Tibial artery (tissue), 4 donors: ENCODE measurements around the gene PROSER1.

Experiments
- DNase-seq, 2 donors: peaks; one replicate each; pipeline ENCODE4 v3.0.0-alpha.2; 2019
- H3K27ac ChIP-seq, 2 donors: fragments of 200-600 bp; sonication (generic) in 1 of 2; 1 replicate in 1 of 2; 2 replicates in 1 of 2; pipeline ENCODE4 v1.5.1; 2018 to 2019; ENCODE audit warnings: mild to moderate bottlenecking in 1 of 2
- H3K27me3 ChIP-seq, 2 donors: fragments of 200-600 bp; sonication (generic) in 1 of 2; one replicate each; pipeline versions ENCODE4 v1.5.1 to v1.6.0; 2016 to 2019
- H3K36me3 ChIP-seq, 3 donors: fragments of 200-600 bp; sonication (generic) in 2 of 3; one replicate each; pipeline ENCODE4 v1.5.1; 2016 to 2019; ENCODE audit warnings: mild to moderate bottlenecking in 2 of 3
- H3K4me1 ChIP-seq, 4 donors: fragments of 200-600 bp; sonication (generic) in 2 of 4; 1 replicate in 3 of 4; 2 replicates in 1 of 4; pipeline ENCODE4 v1.5.1; 2016 to 2019
- H3K4me3 ChIP-seq, 2 donors: fragments of 200-600 bp; sonication (generic) in 1 of 2; 1 replicate in 1 of 2; 2 replicates in 1 of 2; pipeline ENCODE4 v1.5.1; 2018 to 2019; ENCODE audit warnings: mild to moderate bottlenecking in 2 of 2
- H3K9me3 ChIP-seq, 3 donors: fragments of 200-600 bp; sonication (generic) in 1 of 3; one replicate each; pipeline ENCODE4 v1.5.1; 2016 to 2019
- CTCF ChIP-seq, 2 experiments: fragments of 200-600 bp in 1 of 2; fragments of 450-650 bp in 1 of 2; IDR thresholded peaks; one replicate each; pipeline ENCODE4 v1.5.1; 2017 to 2019; ENCODE audit warnings: antibody characterized with exemption in 2 of 2, mild to moderate bottlenecking in 1 of 2, moderate library complexity in 1 of 2
- intact Hi-C: fragments of 100-400 bp; cut with DNase I; formaldehyde crosslinking; loops from one replicate; pipeline ENCODE4 v1.15.0; 2023; ENCODE audit warnings: low total_unique reads

PROSER1 gene

GRCh38 chr13:39056018-39056417, 18.1 kb upstream of the PROSER1 start:
- no peak overlapping the region for H3K4me3 ChIP-seq
- no peak overlapping the region for H3K27ac ChIP-seq
- TF ChIP-seq CTCF (IDR thresholded peaks at IDR 0.05), result no peak
- DNase-seq, result no peak
- peaks cover 0 to 10% (median 7%) of the 10 kb centered on the region in 3 donors for H3K36me3 ChIP-seq
- H3K27me3 ChIP-seq, result no peaks in the 10 kb centered on the region
- intact Hi-C loops, result no loop called here
- no peaks in the 10 kb centered on the region for H3K4me1 ChIP-seq
- H3K9me3 ChIP-seq, result no peaks in the 10 kb centered on the region

- Histone ChIP-seq H3K9me3 (no peaks in the 10 kb centered on the region), H3K4me1 (no peaks in the 10 kb centered on the region), H3K4me3 (no peak overlapping the region), H3K27ac (no peak overlapping the region), H3K27me3 (no peaks in the 10 kb centered on the region), H3K36me3 (peaks cover 0 to 10% (median 7%) of the 10 kb centered on the region in 3 donors)
- no peak for DNase-seq
- no peak for TF ChIP-seq CTCF (IDR thresholded peaks at IDR 0.05)
- intact Hi-C loops, result loop anchor here (5.0 kb wide), 1 partner anchor 563 kb away; no protein-coding TSS in a partner anchor
Measured at GRCh38 chr13:39054112-39054511, 16.2 kb upstream of the PROSER1 start.

GRCh38 chr13:39052944-39053343, 15.1 kb upstream of the PROSER1 start:
- intact Hi-C loops, result loop anchor here (5.0 kb wide), 1 partner anchor 564 kb away; no protein-coding TSS in a partner anchor
- H3K27ac ChIP-seq, result no peak overlapping the region
- H3K27me3 ChIP-seq, result no peaks in the 10 kb centered on the region
- TF ChIP-seq CTCF (IDR thresholded peaks at IDR 0.05), result no peak
- no peak overlapping the region for H3K4me3 ChIP-seq
- no peaks in the 10 kb centered on the region for H3K4me1 ChIP-seq
- peaks cover 0 to 10% (median 7%) of the 10 kb centered on the region in 3 donors for H3K36me3 ChIP-seq
- no peak for DNase-seq
- H3K9me3 ChIP-seq, result no peaks in the 10 kb centered on the region

- Histone ChIP-seq H3K9me3 (no peaks in the 10 kb centered on the region), H3K27me3 (no peaks in the 10 kb centered on the region), H3K4me3 (no peak overlapping the region), H3K4me1 (no peaks in the 10 kb centered on the region), H3K36me3 (peaks cover 0 to 10% (median 7%) of the 10 kb centered on the region in 3 donors), H3K27ac (no peak overlapping the region)
- peak; percentile 43 to 46 for TF ChIP-seq CTCF (IDR thresholded peaks at IDR 0.05)
- intact Hi-C loops, result loop anchor here (5.0 kb wide), 1 partner anchor 566 kb away; no protein-coding TSS in a partner anchor
- no peak for DNase-seq
Measured at GRCh38 chr13:39051157-39051556, 13.3 kb upstream of the PROSER1 start.

- no peaks in the 10 kb centered on the region for H3K9me3 ChIP-seq
- H3K4me3 ChIP-seq, result no peak overlapping the region
- no peaks in the 10 kb centered on the region for H3K4me1 ChIP-seq
- H3K36me3 ChIP-seq, result peaks cover 0 to 19% (median 9%) of the 10 kb centered on the region in 3 donors
- no peak for TF ChIP-seq CTCF (IDR thresholded peaks at IDR 0.05)
- no peak for DNase-seq
- intact Hi-C loops, result no loop called here
- H3K27ac ChIP-seq, result no peak overlapping the region
- no peaks in the 10 kb centered on the region for H3K27me3 ChIP-seq
Measured at GRCh38 chr13:39049274-39049673, 11.4 kb upstream of the PROSER1 start.

GRCh38 chr13:39048806-39049205, 10.9 kb upstream of the PROSER1 start:
- Histone ChIP-seq H3K27ac (no peak overlapping the region), H3K4me3 (no peak overlapping the region), H3K9me3 (no peaks in the 10 kb centered on the region), H3K36me3 (peaks cover 0 to 22% (median 10%) of the 10 kb centered on the region in 3 donors), H3K27me3 (no peaks in the 10 kb centered on the region), H3K4me1 (no peaks in the 10 kb centered on the region)
- intact Hi-C loops, result no loop called here
- DNase-seq, result no peak
- TF ChIP-seq CTCF (IDR thresholded peaks at IDR 0.05), result no peak
